GM18951 (cell line): ENCODE data around the gene ADNP.

Experiments
- POLR2A ChIP-seq: IDR thresholded peaks from 4 replicates; pipeline ENCODE4 v1.6.1; 2011; ENCODE audit warnings: mild to moderate bottlenecking; ENCODE audit not compliant: insufficient read length, insufficient read depth; ENCODE audit errors: extremely low read depth
- in situ Hi-C: fragments of 300-500 bp; cut with MboI; formaldehyde crosslinking; loops from one replicate; pipeline ENCODE4 v1.12.0; 2022; ENCODE audit warnings: low sequenced_read_pairs, mixed read lengths, inconsistent platforms; ENCODE audit not compliant: unreplicated experiment

The ADNP gene

DNA sequence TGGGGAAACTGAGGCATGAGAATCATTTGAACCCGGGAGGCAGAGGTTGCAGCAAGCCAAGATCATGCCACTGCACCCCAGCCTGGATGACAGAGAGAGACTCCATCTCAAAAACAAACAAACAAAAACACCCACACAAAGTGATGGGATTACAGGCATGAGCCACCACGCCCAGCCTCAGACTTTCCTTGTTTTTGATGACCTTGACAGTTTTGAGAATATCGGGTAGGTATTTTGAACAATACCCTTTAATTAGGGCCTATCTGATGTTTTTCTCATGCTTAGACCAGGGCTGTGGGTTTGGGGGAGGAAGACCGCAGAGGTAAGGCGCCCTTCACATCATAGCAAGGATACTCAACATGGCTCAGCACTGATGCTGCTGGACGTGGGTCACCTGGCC is 63.4 kb downstream of the ADNP start:
- in situ Hi-C loops: no loop called here

GRCh38 chr20:50866831-50867230 is 64.4 kb downstream of the ADNP start:
- in situ Hi-C loops: no loop called here
- no peak for TF ChIP-seq POLR2A

More for the DNA sequence above, 63.4 kb downstream of the ADNP start:
- TF ChIP-seq POLR2A: no peak

GRCh38 chr20:50866036-50866685 is 65.1 kb downstream of the ADNP start:
- in situ Hi-C loops: no loop called here
- peak; percentile 13 for TF ChIP-seq POLR2A

DNA sequence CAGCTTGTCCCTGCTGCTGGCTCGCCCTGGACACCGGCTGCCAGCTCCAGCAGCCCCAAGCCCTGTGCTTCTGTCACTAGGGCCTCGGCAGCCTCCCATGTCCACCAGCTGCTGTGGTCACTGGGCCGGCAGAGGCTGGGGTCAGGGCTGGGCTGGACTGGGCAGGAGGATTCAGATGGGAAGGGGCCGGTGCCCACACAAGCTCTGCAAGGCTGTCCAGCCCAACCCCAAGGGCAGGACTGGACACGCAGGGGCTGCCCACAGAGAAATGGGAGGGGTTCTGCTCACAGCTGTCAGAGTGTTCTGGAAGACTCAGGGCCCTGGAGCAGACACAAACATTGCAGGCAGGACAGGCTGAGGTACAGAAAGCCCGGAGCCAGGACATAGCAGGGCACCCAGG is 65.6 kb downstream of the ADNP start:
- in situ Hi-C loops: no loop called here
- no peak for TF ChIP-seq POLR2A

DNA sequence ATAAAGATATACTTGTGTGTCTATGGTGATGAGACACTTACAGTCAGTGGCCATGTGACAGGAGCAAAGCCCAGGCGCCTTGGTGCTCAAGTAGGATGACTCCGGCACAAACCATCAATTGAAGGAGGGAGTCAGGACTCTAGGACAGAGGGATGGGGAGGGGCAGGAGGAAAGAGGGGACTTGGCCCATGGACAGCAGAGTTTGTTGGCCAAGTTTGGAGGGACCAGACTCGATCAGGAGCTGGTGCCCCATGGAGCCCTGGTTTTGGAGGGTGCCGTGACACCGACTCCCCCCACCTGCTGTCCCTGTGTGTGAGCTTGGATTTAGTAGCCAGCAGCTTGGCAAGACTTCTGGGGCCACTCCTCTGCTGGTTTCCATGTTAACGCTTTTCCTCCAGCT is 66.1 kb downstream of the ADNP start:
- in situ Hi-C loops: no loop called here
- no peak for TF ChIP-seq POLR2A

DNA sequence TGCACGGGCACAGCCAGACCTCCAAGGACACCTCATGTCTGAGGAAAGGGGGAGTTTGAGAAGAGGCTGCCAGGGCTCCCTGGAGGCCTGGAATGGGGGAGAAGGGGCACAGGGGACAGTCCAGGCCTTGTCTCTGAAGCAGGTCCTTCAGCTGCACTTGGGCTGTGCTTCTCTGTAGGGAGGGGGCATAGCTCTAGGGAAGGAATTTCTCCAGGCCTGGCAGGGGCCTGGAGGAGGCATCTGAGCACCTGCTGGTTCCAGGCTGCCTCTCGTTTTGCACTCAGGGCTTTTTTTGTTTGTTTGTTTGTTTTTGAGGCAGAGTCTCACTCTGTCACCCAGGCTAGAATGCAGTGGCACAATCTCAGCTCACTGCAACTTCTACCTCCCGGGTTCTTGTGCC is 68.7 kb downstream of the ADNP start:
- in situ Hi-C loops: no loop called here
- TF ChIP-seq POLR2A: no peak

GRCh38 chr20:50861012-50861411 is 70.2 kb downstream of the ADNP start:
- TF ChIP-seq POLR2A: no peak
- in situ Hi-C loops: no loop called here

DNA sequence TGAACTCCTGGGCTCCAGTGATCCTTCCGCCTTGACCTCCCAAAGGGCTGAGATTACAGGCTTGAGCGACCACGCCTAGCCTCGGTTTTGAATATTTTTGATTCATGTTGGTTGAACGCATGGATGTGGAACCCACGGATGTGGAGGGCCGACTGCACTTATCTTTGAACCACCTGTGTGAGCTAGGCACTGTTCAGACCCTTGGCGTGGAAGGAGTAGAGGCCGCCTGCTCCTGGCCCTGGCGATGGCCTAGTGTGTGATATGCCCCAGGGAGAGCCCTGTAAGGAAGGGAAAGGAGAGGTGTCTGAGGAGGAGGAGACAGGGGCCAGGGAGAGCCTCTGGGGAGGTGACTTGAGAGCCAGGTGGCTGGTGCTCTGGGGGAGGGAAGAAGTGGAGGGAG is 72.1 kb downstream of the ADNP start:
- in situ Hi-C loops: no loop called here
- TF ChIP-seq POLR2A: no peak

DNA sequence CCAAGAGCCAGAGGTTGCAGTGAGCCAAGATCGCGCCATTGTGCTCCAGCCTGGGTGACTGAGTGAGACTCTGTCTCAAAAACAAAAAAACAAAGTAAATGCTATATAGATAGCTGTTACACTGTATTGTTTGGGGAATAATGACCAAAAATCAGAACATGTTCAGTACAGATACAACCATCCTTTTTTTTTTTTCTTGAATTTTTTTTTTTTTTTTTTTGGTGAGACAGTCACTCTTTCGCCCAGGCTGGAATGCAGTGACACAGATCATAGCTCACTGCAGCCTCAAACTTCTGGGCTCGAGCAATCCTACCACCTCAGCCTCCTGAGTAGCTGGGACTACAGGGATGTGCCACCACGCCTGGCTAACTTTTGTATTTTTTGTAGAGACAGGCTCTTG is 72.7 kb downstream of the ADNP start:
- in situ Hi-C loops: no loop called here
- TF ChIP-seq POLR2A: no peak

GRCh38 chr20:50857348-50857747 is 73.9 kb downstream of the ADNP start:
- TF ChIP-seq POLR2A: no peak
- in situ Hi-C loops: no loop called here

- no peak for TF ChIP-seq POLR2A
- in situ Hi-C loops: no loop called here
These were observed 74.7 kb downstream of the ADNP start for GRCh38 chr20:50856475-50857041.

DNA sequence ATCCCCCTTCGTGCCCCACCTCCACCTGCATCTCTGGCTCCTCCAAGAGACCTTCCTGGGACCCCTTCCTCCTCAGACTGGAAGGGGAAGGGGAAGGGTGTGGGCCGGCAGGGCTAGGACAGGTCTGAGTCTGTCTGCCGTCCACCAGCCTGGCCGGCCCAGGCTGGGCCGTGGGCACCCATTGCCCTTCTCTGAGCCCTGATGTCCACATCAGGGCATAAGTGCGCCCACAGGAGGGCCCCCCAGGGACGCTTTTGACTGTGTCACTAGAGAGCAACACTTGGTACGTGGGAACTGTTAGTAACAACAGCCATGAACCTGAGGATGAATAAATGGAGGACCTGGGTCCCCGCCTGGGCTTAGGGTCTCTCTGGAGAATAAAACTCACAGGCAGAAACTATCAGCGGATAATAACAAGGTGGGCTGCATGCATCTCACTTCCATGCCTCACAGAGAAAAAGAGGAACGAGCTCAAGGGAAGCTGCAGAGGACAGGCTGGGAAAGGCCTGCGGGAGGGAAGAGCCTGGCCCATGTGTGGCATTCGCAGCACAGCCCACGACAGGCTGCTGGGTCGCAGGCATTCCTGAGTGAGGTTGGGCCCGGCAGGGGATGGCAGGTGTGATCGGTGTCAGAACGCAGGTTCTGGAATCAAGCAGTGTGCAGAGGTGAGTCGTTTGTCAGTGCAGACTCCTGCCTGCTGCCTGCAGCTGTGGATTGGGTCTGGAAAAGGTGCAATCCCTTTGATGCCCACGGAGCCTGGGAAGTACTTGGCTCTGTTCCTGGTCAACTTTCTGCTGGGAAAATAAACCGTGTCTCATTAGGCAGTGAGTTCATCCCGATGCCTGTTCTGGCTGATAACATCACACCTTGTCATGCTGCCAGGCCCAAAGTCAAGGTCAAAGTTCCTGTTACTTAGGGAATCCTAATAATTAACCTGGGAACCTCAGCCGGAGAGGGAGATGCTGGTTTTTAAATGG is 75.5 kb downstream of the ADNP start:
- in situ Hi-C loops: no loop called here
- TF ChIP-seq POLR2A: no peak

GRCh38 chr20:50854506-50855249 is 76.6 kb downstream of the ADNP start:
- in situ Hi-C loops: no loop called here

More at GRCh38 chr20:50854506-50855249, 76.6 kb downstream of the ADNP start:
- no peak for TF ChIP-seq POLR2A
